Measurements from ENCODE around the gene MARCHF11.

MARCHF11 gene

GRCh38 chr5:16179511-16179935, at the start of gene MARCHF11:
Gene MARCHF11, minus strand, starts transcription at chr5:16179791. Its CDS starts 216 bp downstream, at chr5:16179575.
- no peak for DNase-seq (ENCODE audit: low read depth)

- DNase-seq (ENCODE audit: low read depth): no peak
Measured at GRCh38 chr5:16225927-16226326, 46.3 kb upstream of the MARCHF11 start.

- DNase-seq (ENCODE audit: low read depth): no peak
Measured at GRCh38 chr5:16192311-16192710, 12.7 kb upstream of the MARCHF11 start.

GRCh38 chr5:16180789-16181082, 1.1 kb upstream of the MARCHF11 start:
- no peak for DNase-seq (ENCODE audit: low read depth)

GRCh38 chr5:16179936-16180788, 571 bp upstream of the MARCHF11 start:
- DNase-seq (ENCODE audit: low read depth): no peak

- no peak for DNase-seq (ENCODE audit: low read depth)
Measured at GRCh38 chr5:16178745-16179372, 732 bp downstream of the MARCHF11 start.

GRCh38 chr5:16169550-16169949, 10.0 kb downstream of the MARCHF11 start:
- no peak for DNase-seq (ENCODE audit: low read depth)

GRCh38 chr5:16160706-16161105, 18.9 kb downstream of the MARCHF11 start:
- DNase-seq (ENCODE audit: low read depth): no peak

GRCh38 chr5:16159636-16160035, 20.0 kb downstream of the MARCHF11 start:
- no peak for DNase-seq (ENCODE audit: low read depth)

- DNase-seq (ENCODE audit: low read depth): no peak
Measured at GRCh38 chr5:16156152-16156551, 23.4 kb downstream of the MARCHF11 start.

GRCh38 chr5:16152601-16153568, 26.7 kb downstream of the MARCHF11 start:
- no peak for DNase-seq (ENCODE audit: low read depth)

- no peak for DNase-seq (ENCODE audit: low read depth)
Measured at GRCh38 chr5:16149621-16150020, 30.0 kb downstream of the MARCHF11 start.

- no peak for DNase-seq (ENCODE audit: low read depth)
Measured at GRCh38 chr5:16147179-16147900, 32.3 kb downstream of the MARCHF11 start.

GRCh38 chr5:16144416-16144815, 35.2 kb downstream of the MARCHF11 start:
- DNase-seq (ENCODE audit: low read depth): no peak

GRCh38 chr5:16143361-16144049, 36.1 kb downstream of the MARCHF11 start:
- no peak for DNase-seq (ENCODE audit: low read depth)

- DNase-seq (ENCODE audit: low read depth): no peak
Measured at GRCh38 chr5:16140944-16141343, 38.6 kb downstream of the MARCHF11 start.

GRCh38 chr5:16140417-16140816, 39.2 kb downstream of the MARCHF11 start:
- DNase-seq (ENCODE audit: low read depth): no peak

- DNase-seq (ENCODE audit: low read depth): no peak
Measured at GRCh38 chr5:16137177-16137576, 42.4 kb downstream of the MARCHF11 start.

- no peak for DNase-seq (ENCODE audit: low read depth)
Measured at GRCh38 chr5:16135506-16135905, 44.1 kb downstream of the MARCHF11 start.

GRCh38 chr5:16135003-16135402, 44.6 kb downstream of the MARCHF11 start:
- no peak for DNase-seq (ENCODE audit: low read depth)

- DNase-seq (ENCODE audit: low read depth): no peak
Measured at GRCh38 chr5:16134204-16134603, 45.4 kb downstream of the MARCHF11 start.

Data from stimulated activated CD8-positive, alpha-beta memory T cell treated with anti-CD3 and anti-CD28 coated beads, Interleukin-12 subunit alpha, Interleukin-12 subunit beta, amount 100 ng/mL, for 4 hours (primary cell).